ENCODE measurements around the gene ASAP2.

Gene ASAP2

DNA sequence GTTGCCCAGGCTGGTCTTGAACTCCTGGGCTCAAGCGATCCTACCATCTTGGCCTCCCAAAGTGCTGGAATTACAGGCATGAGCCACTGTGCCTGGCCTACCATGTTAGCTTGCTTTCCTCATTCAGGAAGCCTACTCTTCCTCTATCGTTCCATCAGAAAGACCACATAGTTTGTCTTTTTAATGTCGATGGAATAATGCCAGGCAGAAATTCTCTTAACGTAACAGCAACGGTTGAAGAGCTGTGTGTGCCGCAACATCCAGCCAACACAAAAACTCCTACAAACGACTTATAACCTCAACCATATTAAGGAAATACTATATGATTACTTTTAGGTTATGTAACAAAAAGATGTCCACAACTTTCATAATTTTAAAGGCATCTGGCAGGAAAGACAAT lies 206.2 kb downstream of the ASAP2 start:
- TF ChIP-seq, protein P1, sequence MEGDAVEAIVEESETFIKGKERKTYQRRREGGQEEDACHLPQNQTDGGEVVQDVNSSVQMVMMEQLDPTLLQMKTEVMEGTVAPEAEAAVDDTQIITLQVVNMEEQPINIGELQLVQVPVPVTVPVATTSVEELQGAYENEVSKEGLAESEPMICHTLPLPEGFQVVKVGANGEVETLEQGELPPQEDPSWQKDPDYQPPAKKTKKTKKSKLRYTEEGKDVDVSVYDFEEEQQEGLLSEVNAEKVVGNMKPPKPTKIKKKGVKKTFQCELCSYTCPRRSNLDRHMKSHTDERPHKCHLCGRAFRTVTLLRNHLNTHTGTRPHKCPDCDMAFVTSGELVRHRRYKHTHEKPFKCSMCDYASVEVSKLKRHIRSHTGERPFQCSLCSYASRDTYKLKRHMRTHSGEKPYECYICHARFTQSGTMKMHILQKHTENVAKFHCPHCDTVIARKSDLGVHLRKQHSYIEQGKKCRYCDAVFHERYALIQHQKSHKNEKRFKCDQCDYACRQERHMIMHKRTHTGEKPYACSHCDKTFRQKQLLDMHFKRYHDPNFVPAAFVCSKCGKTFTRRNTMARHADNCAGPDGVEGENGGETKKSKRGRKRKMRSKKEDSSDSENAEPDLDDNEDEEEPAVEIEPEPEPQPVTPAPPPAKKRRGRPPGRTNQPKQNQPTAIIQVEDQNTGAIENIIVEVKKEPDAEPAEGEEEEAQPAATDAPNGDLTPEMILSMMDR (IDR thresholded peaks at IDR 0.05; ENCODE audit: insufficient read depth, missing control alignments): no peak
- FAIRE-seq (no peak), DNase-seq (ENCODE audit: insufficient read length, low spot score) (no peak)

GRCh38 chr2:9415516-9416169 lies 209.0 kb downstream of the ASAP2 start:
- TF ChIP-seq, protein P1 (IDR thresholded peaks at IDR 0.05; ENCODE audit: insufficient read depth, missing control alignments): no peak
- no peak for DNase-seq (ENCODE audit: insufficient read length, low spot score)
- no peak for FAIRE-seq

- TF ChIP-seq, protein P1 (IDR thresholded peaks at IDR 0.05; ENCODE audit: insufficient read depth, missing control alignments): no peak
- FAIRE-seq (no peak), DNase-seq (ENCODE audit: insufficient read length, low spot score) (no peak)
Measured at GRCh38 chr2:9416267-9416961, 209.8 kb downstream of the ASAP2 start.

DNA sequence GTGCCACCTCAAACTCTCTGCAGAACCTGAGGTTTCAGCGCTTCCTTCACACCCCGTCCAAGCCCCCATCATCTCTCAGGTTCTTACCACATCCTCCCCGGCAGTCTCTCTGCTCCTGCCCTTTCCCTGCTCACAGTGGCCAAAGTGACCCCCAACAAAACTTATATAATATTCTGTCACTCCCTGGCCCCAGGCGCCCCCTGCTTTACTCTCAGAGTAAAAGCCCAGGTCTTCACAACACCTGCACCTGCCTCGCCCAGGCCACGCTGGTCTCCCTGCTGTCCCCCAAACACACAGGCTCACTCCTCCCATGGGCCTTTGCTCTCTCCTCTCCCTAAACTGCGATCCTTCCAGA lies 210.3 kb downstream of the ASAP2 start:
- TF ChIP-seq, protein P1 (IDR thresholded peaks at IDR 0.05; ENCODE audit: insufficient read depth, missing control alignments): no peak
- FAIRE-seq (no peak), DNase-seq (ENCODE audit: insufficient read length, low spot score) (no peak)

GRCh38 chr2:9417725-9418124 lies 211.1 kb downstream of the ASAP2 start:
- TF ChIP-seq, protein P1 (IDR thresholded peaks at IDR 0.05; ENCODE audit: insufficient read depth, missing control alignments): no peak
- FAIRE-seq (no peak), DNase-seq (ENCODE audit: insufficient read length, low spot score) (no peak)

GRCh38 chr2:9418746-9419145 lies 212.1 kb downstream of the ASAP2 start:
- FAIRE-seq (no peak), DNase-seq (ENCODE audit: insufficient read length, low spot score) (no peak)
- TF ChIP-seq, protein P1 (IDR thresholded peaks at IDR 0.05; ENCODE audit: insufficient read depth, missing control alignments): no peak

DNA sequence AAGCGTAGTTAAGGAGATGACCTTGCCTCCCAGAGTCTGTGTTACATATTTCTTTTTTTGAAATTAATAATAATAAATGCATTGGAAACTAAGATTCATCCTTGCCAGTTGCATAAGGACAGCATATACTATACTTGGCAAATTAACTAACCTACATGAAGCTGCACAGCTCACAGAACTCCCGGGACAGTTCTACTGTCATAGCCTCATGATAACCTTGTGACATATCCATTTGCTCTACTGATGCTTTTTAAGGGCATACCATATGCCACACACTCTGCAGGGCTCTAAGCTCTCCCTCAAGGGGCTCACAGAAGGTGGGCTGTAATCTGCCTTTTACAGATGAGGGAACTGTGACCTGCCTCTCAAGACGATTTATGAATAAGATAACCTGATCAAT lies 212.9 kb downstream of the ASAP2 start:
- TF ChIP-seq, protein P1 (IDR thresholded peaks at IDR 0.05; ENCODE audit: insufficient read depth, missing control alignments): no peak
- no peak for FAIRE-seq
- no peak for DNase-seq (ENCODE audit: insufficient read length, low spot score)
